HCEC 1CT (cell line): Measurements from ENCODE around the gene TASP1.
"Not testable (repeated sequence)": the region's sequence is repeated elsewhere in the genome, so short reads cannot be mapped to it uniquely, and the experiment has no call there.

Experiments used
- DNase-seq: peaks from one replicate; pipeline ENCODE4 v3.0.0-alpha.2; 2017

Gene TASP1, protein sequence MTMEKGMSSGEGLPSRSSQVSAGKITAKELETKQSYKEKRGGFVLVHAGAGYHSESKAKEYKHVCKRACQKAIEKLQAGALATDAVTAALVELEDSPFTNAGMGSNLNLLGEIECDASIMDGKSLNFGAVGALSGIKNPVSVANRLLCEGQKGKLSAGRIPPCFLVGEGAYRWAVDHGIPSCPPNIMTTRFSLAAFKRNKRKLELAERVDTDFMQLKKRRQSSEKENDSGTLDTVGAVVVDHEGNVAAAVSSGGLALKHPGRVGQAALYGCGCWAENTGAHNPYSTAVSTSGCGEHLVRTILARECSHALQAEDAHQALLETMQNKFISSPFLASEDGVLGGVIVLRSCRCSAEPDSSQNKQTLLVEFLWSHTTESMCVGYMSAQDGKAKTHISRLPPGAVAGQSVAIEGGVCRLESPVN

DNA sequence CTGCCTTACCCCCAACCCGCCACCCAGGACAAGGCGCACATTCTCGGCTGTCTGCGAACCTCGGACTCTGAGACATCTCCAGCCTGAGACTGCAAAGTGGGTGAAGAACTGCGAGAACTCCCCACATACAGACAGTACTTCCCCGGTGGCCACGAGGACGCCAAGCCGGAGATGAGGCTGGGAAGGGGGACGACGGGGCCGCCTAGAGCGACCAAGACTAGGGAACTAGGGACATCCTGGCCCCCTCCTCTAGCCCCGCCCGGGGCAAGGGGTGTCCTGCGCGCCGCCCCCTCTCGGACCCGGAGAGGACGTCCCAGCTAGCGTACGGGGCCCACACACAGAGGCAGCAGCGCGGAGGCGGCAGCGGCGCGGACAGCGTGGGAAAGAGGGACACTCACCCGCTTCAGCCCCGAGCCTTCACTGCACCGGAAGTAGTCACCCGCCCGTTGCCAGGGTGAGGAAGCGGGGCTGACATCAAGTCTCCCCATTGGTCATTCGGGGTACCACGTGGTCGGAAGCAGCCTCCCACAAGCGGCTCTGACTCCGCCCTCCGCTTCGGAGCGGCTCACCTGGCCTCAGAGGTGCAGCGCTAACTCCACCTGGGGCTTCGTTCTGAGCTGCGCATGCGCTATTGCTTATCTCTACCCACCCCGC is at the start of gene TASP1:
TASP1 (minus strand) TSS at position 437 of the 654 bp plus-strand sequence. CDS start 8,854 bp downstream, outside the sequence.
- peak; percentile 93 for DNase-seq

DNA sequence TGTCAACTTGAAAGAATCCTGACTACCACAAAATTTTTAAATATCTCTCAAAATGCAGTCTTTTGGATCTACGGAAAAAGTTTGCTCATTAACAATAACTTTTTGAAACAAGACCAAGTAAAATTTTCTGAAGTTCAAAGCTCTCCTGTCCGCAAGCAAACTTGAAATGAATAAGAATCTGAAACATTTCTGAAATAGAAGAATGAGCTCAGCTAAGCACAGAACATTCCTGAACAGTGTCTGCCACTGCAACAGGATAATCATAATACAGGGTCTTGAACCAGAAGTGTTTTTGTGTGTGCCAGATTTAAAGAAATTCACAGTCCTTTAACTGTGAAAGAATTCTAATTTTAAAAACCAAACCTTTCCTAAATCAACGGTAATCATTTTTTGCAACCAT is 49.1 kb upstream of the TASP1 start:
- no peak for DNase-seq

DNA sequence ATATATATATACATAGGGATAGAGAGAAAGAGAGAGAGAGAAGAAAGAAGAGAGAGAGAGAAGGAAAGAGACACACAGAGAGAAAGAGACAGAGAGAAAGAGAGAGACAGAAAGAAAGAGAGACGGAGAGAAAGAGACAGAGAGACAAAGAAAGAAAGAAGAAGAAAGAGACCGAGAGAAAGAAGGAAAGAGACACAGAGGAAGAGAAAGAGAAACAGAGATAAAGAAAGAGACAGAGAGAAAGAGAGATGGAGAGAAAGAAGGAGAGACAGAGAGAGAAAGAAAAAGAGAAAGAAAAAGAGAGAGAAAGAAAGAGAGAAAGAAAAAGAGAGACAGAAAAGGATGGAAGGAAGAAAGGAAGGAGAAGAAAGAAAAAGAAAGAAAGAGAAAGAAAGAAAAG is 46.9 kb upstream of the TASP1 start:
- DNase-seq: no peak

DNA sequence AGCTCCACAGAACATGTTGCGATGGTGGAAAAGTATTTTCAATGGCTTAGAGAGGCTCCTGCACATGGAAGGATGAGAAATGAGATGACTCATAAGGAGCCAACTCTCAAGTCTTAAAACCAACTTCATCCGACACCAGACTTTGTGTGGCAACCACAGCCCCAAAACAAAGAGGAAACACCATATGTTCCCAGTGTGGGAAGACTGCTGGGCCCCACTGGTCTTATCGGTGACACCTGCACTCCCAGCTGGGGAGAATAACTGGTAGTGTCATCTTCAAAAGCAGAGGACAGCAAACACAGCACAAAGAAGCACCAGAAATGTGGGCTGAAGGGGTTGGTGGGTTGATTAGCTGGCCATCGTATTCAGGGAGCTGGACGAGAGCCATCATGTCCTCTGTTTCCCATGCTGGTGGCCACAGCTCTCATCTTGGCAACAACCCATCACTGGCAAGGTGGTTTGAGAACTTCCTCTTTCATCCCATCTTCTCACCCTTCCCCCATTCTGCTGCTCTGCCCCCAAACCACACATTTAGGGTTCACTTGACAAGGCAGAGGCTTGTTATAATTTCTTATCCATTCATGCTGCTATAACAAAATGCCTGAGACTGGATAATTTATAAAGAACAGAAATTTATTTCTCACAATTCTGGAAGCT is 46.0 kb upstream of the TASP1 start:
- DNase-seq: no peak

GRCh38 chr20:13683833-13684232 is 45.1 kb upstream of the TASP1 start:
- DNase-seq: no peak

DNA sequence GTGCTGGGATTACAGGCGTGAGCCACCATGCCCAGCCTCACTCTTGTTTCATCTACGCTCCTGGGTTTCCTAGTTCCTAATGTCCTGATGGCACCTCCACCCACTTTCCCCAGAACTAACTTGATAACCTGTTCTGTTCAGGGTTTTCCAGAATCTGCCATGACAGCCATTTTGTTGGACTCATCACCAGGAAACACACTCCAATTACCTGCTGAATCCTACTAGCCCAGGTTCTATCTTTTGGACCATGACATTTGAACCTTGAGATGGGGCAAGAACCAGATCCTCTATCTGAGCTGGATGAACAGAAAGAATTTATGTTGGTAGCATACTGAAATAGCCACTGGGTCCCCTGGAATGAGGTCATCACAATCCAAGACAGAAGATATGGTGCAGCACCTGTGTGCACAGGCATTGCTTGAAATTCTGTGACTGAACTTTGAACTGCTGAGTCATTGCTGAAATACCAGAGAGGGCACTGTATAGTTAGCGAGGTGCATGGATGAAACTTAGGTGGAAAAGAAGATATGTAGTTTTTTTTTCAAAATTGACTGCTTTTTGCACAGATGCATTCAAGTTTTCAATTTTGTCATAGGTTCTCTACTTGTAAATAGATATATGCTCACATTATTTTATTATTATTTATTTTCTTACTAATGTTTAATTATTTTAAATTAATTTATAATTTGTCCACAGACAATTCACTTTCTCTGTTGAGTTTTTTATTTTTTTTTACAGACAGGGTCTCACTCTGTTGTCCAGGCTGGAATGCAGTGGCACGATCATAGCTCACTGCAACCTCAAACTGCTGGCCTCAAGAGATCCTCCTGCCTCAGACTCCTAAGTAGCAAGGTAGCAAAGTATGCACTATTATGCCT is 42.8 kb upstream of the TASP1 start:
- no peak for DNase-seq

DNA sequence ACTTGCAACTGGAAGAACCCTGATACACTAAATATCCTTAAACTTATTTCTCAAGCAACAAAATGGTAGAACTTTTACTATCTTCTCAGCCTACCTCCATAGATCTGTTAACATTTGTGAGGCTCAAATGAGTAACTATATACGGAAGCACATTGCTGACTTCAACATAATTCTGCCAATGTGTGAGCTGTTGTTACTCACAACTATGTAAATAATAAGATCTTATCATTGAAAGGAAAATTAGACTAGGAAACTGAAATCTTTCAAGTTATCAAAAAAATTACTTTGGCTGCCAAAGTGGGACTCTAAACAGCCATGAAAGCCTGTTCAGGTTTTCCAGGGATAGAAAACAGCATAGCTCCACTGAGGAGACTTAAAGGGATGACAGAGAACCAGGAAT is 40.2 kb upstream of the TASP1 start:
- DNase-seq: no peak

- no peak for DNase-seq
Observed at GRCh38 chr20:13677241-13677640, 38.5 kb upstream of the TASP1 start.

DNA sequence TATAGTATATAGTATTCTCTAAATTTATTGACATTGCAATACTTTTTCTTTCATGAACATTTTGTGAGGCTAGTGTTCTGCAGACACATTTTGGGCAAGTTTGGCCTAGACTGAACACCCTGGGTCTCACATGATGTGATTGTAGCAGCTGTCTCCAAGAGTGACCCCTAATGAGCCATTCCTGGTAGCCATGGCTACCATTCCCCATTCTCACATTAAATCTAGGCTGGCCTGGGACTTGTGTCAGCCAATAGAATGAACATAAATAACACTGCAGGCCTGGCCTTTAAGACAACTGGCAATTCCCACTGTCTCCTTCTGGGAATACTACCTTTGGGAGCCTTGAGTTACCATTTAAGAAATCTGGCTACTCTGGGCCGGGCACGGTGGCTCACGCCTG is 38.0 kb upstream of the TASP1 start:
- DNase-seq: no peak

DNA sequence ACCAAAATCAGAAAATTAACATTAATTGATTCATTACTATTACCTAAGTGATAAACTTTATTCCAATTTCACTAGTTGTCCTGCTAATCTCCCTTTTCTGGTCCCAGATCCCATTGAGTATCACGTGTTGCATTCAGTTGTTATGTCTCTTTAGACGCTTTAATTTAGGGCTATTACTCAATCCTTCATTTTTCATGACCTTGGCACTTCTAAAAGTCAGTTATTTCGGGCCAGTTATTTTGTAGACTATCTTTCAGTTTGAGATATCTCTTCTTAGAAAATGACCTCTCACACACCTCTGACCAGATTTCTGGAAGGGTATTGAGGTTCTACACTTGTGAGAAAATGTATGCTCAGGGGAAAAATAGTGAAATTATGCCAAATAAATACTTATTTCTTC is 34.0 kb upstream of the TASP1 start:
- no peak for DNase-seq

- DNase-seq: peak; percentile 4
Observed at GRCh38 chr20:13671916-13672378, 33.2 kb upstream of the TASP1 start.

DNA sequence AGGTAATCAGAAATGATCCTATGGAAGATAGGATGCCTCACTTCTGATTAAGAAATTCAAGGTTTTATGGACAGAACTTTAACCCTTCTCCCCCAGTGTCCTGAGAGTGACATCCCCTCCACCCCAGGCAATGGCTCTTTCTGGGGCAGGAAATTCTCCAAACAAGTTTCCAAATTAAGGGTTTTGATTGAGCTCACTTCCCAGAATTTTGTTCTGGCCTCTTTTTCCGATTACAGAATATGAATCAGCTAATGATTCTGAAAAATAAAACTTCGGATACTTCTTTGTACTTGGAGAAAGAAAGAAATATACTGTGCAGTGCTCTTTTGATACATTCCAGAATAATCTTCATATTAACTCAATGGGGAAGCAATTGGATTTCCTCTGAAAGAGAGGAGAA is 32.8 kb upstream of the TASP1 start:
- no peak for DNase-seq

DNA sequence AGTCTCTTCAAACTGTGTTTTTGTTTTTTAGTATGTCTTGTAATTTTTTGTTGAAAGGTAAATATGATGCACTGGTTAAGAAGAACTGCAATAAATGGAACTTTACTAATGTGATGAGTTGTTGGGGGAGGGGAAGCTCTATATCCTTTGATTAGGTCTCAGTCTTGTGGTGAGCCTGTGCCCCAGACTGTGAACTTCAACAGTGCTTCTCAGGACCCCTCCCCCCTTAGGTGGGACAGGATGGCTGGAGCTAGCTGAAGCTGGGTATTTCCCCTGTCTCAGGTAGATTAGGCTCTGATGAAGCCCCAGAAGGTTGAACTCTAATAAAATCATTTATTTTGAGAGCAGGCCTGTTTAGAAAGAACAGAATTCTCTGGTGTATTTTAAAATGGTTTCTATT is 31.4 kb upstream of the TASP1 start:
- no peak for DNase-seq

DNA sequence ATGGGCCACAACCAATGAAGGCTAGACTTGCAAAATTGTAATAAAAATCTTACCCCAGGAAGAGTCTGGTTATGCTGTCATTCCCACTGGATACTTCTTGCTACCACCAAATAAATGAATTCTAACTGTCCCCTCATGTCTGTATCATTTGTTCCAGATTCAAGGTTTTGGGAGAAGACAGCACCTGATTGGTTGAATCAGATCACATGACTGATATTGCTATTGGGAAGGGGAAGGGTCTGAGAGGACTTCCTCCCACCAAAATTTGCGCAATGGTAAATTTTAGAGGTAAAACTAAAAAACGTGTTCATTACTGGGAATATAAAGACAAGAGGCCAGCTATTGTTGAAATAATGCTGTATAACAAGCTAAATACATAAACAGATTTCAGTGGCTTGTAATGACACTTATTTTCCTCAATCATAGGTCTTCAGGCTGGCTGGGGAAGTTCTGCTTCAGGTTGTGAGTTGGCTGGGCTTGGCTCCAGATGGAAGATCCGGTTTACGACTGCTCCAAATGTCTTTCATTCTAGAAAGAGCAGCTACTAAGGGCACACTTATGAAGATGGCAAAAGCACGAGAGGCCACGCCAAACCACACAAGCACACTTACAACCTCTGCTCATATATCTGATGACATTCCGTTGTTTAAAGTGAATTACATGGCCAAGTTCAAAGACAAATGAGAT is 27.1 kb upstream of the TASP1 start:
- DNase-seq: no peak

DNA sequence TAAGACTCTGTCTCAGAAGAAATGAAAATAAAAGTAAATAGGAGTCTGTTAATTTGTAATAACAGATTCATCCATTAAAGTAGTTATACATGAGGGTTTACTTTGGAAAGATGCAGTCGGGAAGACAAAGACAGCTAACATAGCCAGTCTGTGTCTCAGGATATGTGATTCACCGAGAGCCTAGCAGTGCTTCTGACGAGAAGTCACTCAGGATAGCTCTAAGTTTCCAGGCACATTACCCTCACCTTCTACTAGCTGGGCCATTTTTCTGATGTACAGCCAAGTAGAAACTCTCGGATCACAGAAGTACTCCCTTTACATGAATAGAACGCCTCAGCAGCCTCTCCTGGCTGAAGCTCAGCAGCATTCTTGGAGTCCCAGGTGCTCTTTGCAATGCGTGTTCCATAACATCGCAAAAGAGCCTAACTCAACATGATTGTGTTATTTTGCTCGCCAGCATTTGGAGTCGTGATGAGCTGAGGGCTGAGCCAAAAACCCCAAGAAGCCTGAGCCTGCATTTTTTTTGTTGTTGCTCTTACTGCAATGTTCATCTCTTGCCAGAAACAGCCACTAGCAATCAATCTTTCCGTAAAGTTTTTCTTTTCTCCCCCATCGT is 22.4 kb upstream of the TASP1 start:
- no peak for DNase-seq

GRCh38 chr20:13659288-13659687 is 20.6 kb upstream of the TASP1 start:
- no peak for DNase-seq

DNA sequence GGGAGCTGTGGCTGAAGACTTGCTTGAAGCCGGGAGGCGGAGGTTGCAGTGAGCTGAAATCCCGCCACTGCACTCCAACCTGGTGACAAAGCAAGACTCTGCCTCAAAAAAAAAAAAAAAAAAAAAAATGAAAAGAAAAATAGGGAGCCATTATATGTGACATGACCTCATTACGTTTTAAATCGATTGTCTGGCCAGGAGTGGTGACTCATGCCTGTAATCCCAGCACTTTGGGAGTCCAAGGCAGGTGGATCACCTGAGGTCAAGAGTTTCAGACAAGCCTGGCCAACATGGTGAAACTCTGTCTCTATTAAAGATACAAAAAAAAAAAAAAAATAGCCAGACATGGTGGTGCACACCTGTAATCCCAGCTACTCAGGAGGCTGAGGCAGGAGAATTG is 19.3 kb upstream of the TASP1 start:
- not testable (repeated sequence) for DNase-seq

GRCh38 chr20:13656721-13657368 is 18.1 kb upstream of the TASP1 start:
- DNase-seq: no peak

DNA sequence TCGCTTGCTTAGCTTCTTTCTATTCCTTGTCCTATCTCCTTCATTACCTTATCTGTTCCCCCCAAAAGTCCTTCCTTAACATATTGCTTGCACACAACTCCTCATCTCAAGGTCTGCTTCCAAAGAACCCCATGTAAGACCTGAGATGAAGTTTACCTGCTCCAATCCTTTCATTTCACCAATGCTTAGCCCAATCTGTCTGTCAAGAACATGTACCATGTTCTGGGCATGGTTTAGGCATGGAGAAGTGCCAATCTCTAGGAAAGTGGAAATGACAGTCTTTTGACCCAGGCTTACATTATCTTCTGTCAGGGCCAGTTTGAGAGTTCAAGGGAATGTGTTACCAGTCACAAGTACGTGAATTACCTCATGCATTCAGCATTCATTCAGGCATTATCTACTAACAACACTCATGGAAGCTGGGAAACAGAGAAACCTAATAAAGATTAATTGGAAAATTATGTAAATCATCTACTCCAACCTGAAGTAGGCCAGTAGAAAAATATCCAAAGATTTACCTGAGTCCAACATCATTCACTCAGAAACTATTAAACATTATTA is 15.8 kb upstream of the TASP1 start:
- no peak for DNase-seq

- no peak for DNase-seq
Observed at GRCh38 chr20:13650474-13650873, 11.7 kb upstream of the TASP1 start.
